CD14-positive monocyte (primary cell): ENCODE data around the gene PDE4D. TPM values are rescaled to one million over a fixed set of nuclear protein-coding genes. Genes with fewer than 3 reads are reported as not detected.

ENCODE experiments used
- DNase-seq, 3 donors: peaks; one replicate each; pipeline ENCODE4 v3.0.0-alpha.2; 2011 to 2022
- H2AFZ ChIP-seq: 2 replicates; pipeline ENCODE4 v1.6.0; 2012; ENCODE audit warnings: mild to moderate bottlenecking, low read depth, low read length, inconsistent platforms; ENCODE audit not compliant: insufficient read depth, poor library complexity, severe bottlenecking
- H3K27ac ChIP-seq, 2 donors: 1 replicate in 1 of 2; 2 replicates in 1 of 2; pipeline ENCODE4 v1.5.1; 2012 to 2013; ENCODE audit warnings: low read length in 2 of 2, control low read depth in 1 of 2, inconsistent platforms in 1 of 2, low read depth in 1 of 2, mild to moderate bottlenecking in 1 of 2
- H3K27me3 ChIP-seq, 2 donors: one replicate each; pipeline versions ENCODE4 v1.6.0 to v1.6.1; 2011 to 2013; ENCODE audit warnings: low read length in 2 of 2; ENCODE audit not compliant: control insufficient read depth in 2 of 2, insufficient read depth in 2 of 2
- H3K36me3 ChIP-seq, 2 donors: replicated peaks in 1 of 2; 1 replicate in 1 of 2; 2 replicates in 1 of 2; pipeline versions ENCODE4 v1.5.1 to v1.6.1; 2012 to 2013; ENCODE audit warnings: low read length in 2 of 2, control low read depth in 1 of 2, inconsistent platforms in 1 of 2, mild to moderate bottlenecking in 1 of 2; ENCODE audit not compliant: insufficient read depth in 2 of 2, control insufficient read depth in 1 of 2
- H3K4me1 ChIP-seq, 2 donors: 1 replicate in 1 of 2; 2 replicates in 1 of 2; pipeline versions ENCODE4 v1.5.1 to v1.6.1; 2012 to 2013; ENCODE audit warnings: low read length in 2 of 2, control low read depth in 1 of 2, inconsistent platforms in 1 of 2, mild to moderate bottlenecking in 1 of 2, moderate library complexity in 1 of 2; ENCODE audit not compliant: insufficient read depth in 2 of 2, control insufficient read depth in 1 of 2
- H3K4me2 ChIP-seq: replicated peaks from 2 replicates; pipeline ENCODE3; 2012; ENCODE audit warnings: low read length, moderate library complexity, mild to moderate bottlenecking; ENCODE audit not compliant: poor library complexity, severe bottlenecking; ENCODE audit errors: extremely low read depth
- H3K4me3 ChIP-seq, 3 experiments: fragments of 200-600 bp in 1 of 3; sonication (generic) in 1 of 3; replicated peaks in 1 of 3; 1 replicate in 2 of 3; 2 replicates in 1 of 3; pipeline ENCODE4 v1.5.1; 2011 to 2013; ENCODE audit warnings: low read length in 3 of 3, mild to moderate bottlenecking in 3 of 3, control low read depth in 2 of 3, low read depth in 2 of 3, inconsistent platforms in 1 of 3, moderate library complexity in 1 of 3
- H3K79me2 ChIP-seq: 2 replicates; pipeline ENCODE4 v1.6.0; 2012; ENCODE audit warnings: mild to moderate bottlenecking, control low read depth, inconsistent platforms, low read length, moderate library complexity; ENCODE audit not compliant: insufficient read depth
- H3K9ac ChIP-seq: 2 replicates; pipeline ENCODE4 v1.6.0; 2017; ENCODE audit warnings: low read length, mild to moderate bottlenecking; ENCODE audit not compliant: insufficient read depth, poor library complexity, severe bottlenecking
- H3K9me3 ChIP-seq, 2 donors: replicated peaks in 1 of 2; 1 replicate in 1 of 2; 2 replicates in 1 of 2; pipeline versions ENCODE4 v1.5.1 to v1.6.1; 2012 to 2013; ENCODE audit warnings: low read length in 2 of 2, control low read depth in 1 of 2; ENCODE audit not compliant: control insufficient read depth in 1 of 2, insufficient read depth in 1 of 2
- H4K20me1 ChIP-seq: 2 replicates; pipeline ENCODE4 v1.6.0; 2012; ENCODE audit warnings: mild to moderate bottlenecking, low read length, control low read depth, moderate library complexity; ENCODE audit not compliant: insufficient read depth
- H3K27ac Mint-ChIP-seq, 7 donors: one replicate each; pipeline ENCODE4 v1.8.0; 2020; ENCODE audit warnings: mild to moderate bottlenecking in 7 of 7, mixed read lengths in 7 of 7, moderate library complexity in 6 of 7, inconsistent platforms in 2 of 7
- H3K27me3 Mint-ChIP-seq, 3 donors: one replicate each; pipeline ENCODE4 v1.8.0; 2021 to 2022; ENCODE audit warnings: low read depth in 3 of 3, mild to moderate bottlenecking in 3 of 3, mixed read lengths in 3 of 3, moderate library complexity in 3 of 3, inconsistent platforms in 1 of 3
- H3K36me3 Mint-ChIP-seq, 2 donors: one replicate each; pipeline ENCODE4 v1.8.0; 2020; ENCODE audit warnings: mixed read lengths in 2 of 2, inconsistent platforms in 1 of 2, mild to moderate bottlenecking in 1 of 2
- H3K4me1 Mint-ChIP-seq: one replicate; pipeline ENCODE4 v1.8.0; 2020; ENCODE audit warnings: mild to moderate bottlenecking, mixed read lengths
- H3K4me3 Mint-ChIP-seq, 2 donors: one replicate each; pipeline ENCODE4 v1.8.0; 2020; ENCODE audit warnings: mild to moderate bottlenecking in 2 of 2, mixed read lengths in 2 of 2, moderate library complexity in 1 of 2
- H3K9me3 Mint-ChIP-seq, 7 donors: one replicate each; pipeline ENCODE4 v1.8.0; 2020 to 2022; ENCODE audit warnings: mixed read lengths in 7 of 7, mild to moderate bottlenecking in 6 of 7, moderate library complexity in 6 of 7, inconsistent platforms in 2 of 7
- CTCF ChIP-seq: fragments of 200-600 bp; IDR thresholded peaks from one replicate; pipeline ENCODE4 v1.8.0; 2022; ENCODE audit warnings: antibody characterized with exemption, mild to moderate bottlenecking
- WGBS: methylation state at CpG from one replicate; pipeline ENCODE4 v1.1.5; 2013; ENCODE audit warnings: missing lambda C conversion rate; ENCODE audit not compliant: insufficient coverage; 5-methylcytosine and 5-hydroxymethylcytosine counted together
- intact Hi-C, 2 donors: fragments of 100-400 bp; cut with micrococcal nuclease; formaldehyde crosslinking; loops; one replicate each; pipeline versions ENCODE4 v1.15.0 to v1.15.1; 2023
- polyA plus RNA-seq, 3 donors: library from polyadenylated mRNA; depleted of rRNA in 1 of 3; unstranded in 2 of 3; stranded (reverse) in 1 of 3; fragments of 300-500 nt in 2 of 3; fragments of >200 nt in 1 of 3; fragmentation: Illumina TruSeq in 2 of 3; gene quantifications; 1 replicate in 2 of 3; 2 replicates in 1 of 3; pipeline ENCODE4 v1.2.3, GENCODE V29; 2012 to 2021

Gene PDE4D
- polyA plus RNA-seq, 3 donors, result 1.9 to 3.4 (median 2.8) TPM

- Histone ChIP-seq H3K4me2 (no peak overlapping the region), H4K20me1 (no peaks in the 10 kb centered on the region), H3K36me3 (no peaks in the 10 kb centered on the region), H3K4me3 (no peak overlapping the region), H3K4me1 (no peaks in the 10 kb centered on the region), H3K79me2 (no peaks in the 10 kb centered on the region), H3K9ac (no peak overlapping the region), H2AFZ (no peak overlapping the region), H3K27ac (no peak overlapping the region), H3K9me3 (no peaks in the 10 kb centered on the region), H3K27me3 (no peaks in the 10 kb centered on the region)
- H3K27ac Mint-ChIP-seq, result peak overlapping the region in 1 of 7 donors; percentile 16
- intact Hi-C loops, result no loop called here
- H3K4me1 Mint-ChIP-seq, result no peaks in the 10 kb centered on the region
- H3K36me3 Mint-ChIP-seq, result no peaks in the 10 kb centered on the region
- no peak for TF ChIP-seq CTCF
- H3K27me3 Mint-ChIP-seq, result no peaks in the 10 kb centered on the region
- peaks cover 0 to 1% (median 0%) of the 10 kb centered on the region in 7 donors for H3K9me3 Mint-ChIP-seq
- 100% methylated on average over 1 of the region's 4 CpGs for WGBS
- DNase-seq, result no peak
- H3K4me3 Mint-ChIP-seq, result no peak overlapping the region
These were observed 566.1 kb downstream of the PDE4D start for GRCh38 chr5:59327191-59327980.

GRCh38 chr5:59326596-59326995, 566.9 kb downstream of the PDE4D start:
- TF ChIP-seq CTCF, result no peak
- Histone ChIP-seq H3K9me3 (no peaks in the 10 kb centered on the region), H4K20me1 (no peaks in the 10 kb centered on the region), H2AFZ (no peak overlapping the region), H3K9ac (no peak overlapping the region), H3K27ac (no peak overlapping the region), H3K36me3 (no peaks in the 10 kb centered on the region), H3K4me3 (no peak overlapping the region), H3K4me2 (no peak overlapping the region), H3K27me3 (no peaks in the 10 kb centered on the region), H3K79me2 (no peaks in the 10 kb centered on the region), H3K4me1 (no peaks in the 10 kb centered on the region)
- peaks cover 0 to 1% (median 0%) of the 10 kb centered on the region in 7 donors for H3K9me3 Mint-ChIP-seq
- H3K27me3 Mint-ChIP-seq, result no peaks in the 10 kb centered on the region
- no peak overlapping the region for H3K27ac Mint-ChIP-seq
- DNase-seq, result no peak
- no peaks in the 10 kb centered on the region for H3K4me1 Mint-ChIP-seq
- H3K36me3 Mint-ChIP-seq, result no peaks in the 10 kb centered on the region
- intact Hi-C loops, result no loop called here
- WGBS, result no CpG with 5 or more reads among the region's 2 CpGs
- no peak overlapping the region for H3K4me3 Mint-ChIP-seq
